HUES48 (cell line): ENCODE data around the gene RCCD1.

Source experiments
- H3K27ac ChIP-seq: one replicate; pipeline ENCODE4 v1.7.0; 2013; ENCODE audit warnings: low read depth, low read length, inconsistent platforms
- H3K27me3 ChIP-seq: 2 replicates; pipeline ENCODE4 v1.6.1; 2013; ENCODE audit warnings: mild to moderate bottlenecking, low read length; ENCODE audit not compliant: control insufficient read depth, insufficient read depth
- H3K36me3 ChIP-seq: 2 replicates; pipeline ENCODE4 v1.6.1; 2013; ENCODE audit warnings: low read length; ENCODE audit not compliant: control insufficient read depth, insufficient read depth
- H3K4me1 ChIP-seq: 2 replicates; pipeline ENCODE4 v1.6.1; 2013; ENCODE audit warnings: mild to moderate bottlenecking, low read length; ENCODE audit not compliant: control insufficient read depth, insufficient read depth
- H3K4me3 ChIP-seq: 2 replicates; pipeline ENCODE4 v1.5.1; 2013; ENCODE audit warnings: mild to moderate bottlenecking, low read depth, low read length
- H3K9ac ChIP-seq: 2 replicates; pipeline ENCODE4 v1.6.1; 2013; ENCODE audit warnings: mild to moderate bottlenecking, low read depth, low read length, moderate library complexity
- H3K9me3 ChIP-seq: 2 replicates; pipeline ENCODE4 v1.6.1; 2013; ENCODE audit warnings: low read length; ENCODE audit not compliant: control insufficient read depth, insufficient read depth

Gene RCCD1

DNA sequence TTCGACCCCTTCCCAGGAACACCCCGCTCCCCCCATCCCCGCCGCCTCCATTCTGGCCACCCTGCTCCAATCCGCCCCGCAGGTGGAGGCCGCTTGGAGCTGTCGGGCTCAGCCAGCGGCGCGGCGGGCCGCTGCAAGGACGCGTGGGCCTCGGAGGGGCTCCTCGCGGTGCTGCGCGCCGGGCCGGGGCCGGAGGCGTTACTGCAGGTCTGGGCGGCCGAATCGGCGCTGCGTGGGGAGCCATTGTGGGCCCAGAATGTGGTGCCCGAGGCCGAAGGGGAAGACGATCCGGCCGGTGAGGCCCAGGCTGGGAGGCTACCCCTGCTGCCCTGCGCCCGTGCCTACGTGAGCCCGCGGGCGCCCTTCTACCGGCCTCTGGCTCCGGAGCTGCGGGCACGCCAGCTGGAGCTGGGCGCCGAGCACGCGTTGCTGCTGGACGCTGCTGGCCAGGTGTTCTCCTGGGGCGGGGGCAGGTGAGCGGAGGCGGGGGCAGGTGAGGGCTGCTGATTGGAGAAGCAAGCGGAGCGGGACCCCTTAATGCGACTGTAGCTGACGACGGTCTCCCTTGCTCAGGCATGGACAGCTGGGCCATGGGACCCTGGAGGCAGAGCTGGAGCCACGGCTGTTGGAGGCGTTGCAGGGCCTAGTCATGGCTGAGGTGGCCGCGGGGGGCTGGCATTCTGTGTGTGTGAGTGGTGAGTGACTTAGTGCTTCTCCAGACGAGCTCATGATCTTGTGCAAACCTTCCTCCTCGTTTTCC is 2.5 kb downstream of the RCCD1 start:
- Histone ChIP-seq H3K27me3 (no peaks in the 10 kb centered on the region), H3K36me3 (peaks cover 45% of the 10 kb centered on the region), H3K9me3 (no peaks in the 10 kb centered on the region), H3K27ac (no peak overlapping the region), H3K4me1 (peaks cover 15% of the 10 kb centered on the region), H3K9ac (peak overlapping the region; percentile 69), H3K4me3 (peak overlapping the region; percentile 77)

DNA sequence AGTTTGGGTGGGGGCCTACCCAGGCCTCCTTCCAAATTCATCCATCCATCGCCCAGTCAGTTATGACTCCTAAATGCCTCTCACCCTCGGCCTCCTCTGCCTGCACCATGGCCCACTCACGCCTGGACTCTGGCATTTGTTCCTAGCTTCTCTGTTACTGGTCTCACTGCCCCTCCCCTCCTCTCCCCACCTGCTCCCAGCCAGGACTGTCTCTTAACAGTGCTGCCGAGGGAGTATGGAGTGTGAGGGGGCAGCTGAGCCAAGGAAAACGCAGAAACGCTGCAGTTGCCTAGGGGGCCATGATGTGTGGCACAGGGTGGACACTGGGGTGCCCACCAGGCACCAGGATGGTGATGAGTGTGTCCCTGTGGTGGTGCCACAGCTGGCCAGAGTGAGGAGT is 3.1 kb downstream of the RCCD1 start:
- Histone ChIP-seq H3K27ac (no peak overlapping the region), H3K9me3 (no peaks in the 10 kb centered on the region), H3K4me3 (peak overlapping the region; percentile 77), H3K27me3 (no peaks in the 10 kb centered on the region), H3K36me3 (peaks cover 44% of the 10 kb centered on the region), H3K9ac (no peak overlapping the region; the same call in 1 of the 2 replicates), H3K4me1 (peaks cover 15% of the 10 kb centered on the region)

DNA sequence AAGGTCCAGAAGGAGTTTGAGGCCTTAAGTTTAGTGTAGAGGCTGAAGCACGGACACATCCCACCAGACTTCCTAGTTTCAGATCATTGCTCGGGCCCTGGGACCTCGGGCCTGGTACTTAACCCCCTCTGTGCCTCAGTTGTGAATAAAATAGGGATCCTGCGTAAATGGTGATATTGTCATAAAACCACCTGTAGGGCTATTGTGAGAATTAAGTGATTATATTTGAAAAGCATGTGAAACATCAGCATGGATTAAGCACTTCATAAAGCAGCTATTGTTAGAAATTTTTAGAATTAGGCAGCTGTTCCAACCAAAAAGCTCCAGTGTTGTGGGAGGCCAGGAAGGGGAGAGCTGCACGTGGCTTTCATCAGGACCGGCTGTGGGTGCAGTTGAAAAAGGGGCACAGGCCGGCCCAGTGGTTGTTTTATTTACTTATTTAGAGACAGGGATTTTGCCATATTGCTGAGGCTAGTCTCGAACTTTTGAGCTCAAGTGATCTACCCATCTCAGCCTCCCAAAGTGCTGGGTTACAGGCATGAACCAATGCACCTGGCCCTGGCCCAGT is 4.4 kb downstream of the RCCD1 start:
- H3K27me3 ChIP-seq: no peaks in the 10 kb centered on the region
- H3K9ac ChIP-seq: no peak overlapping the region
- no peak overlapping the region for H3K4me3 ChIP-seq
- no peak overlapping the region for H3K27ac ChIP-seq
- H3K36me3 ChIP-seq: peaks cover 44% of the 10 kb centered on the region
- H3K9me3 ChIP-seq: no peaks in the 10 kb centered on the region
- peaks cover 15% of the 10 kb centered on the region for H3K4me1 ChIP-seq

DNA sequence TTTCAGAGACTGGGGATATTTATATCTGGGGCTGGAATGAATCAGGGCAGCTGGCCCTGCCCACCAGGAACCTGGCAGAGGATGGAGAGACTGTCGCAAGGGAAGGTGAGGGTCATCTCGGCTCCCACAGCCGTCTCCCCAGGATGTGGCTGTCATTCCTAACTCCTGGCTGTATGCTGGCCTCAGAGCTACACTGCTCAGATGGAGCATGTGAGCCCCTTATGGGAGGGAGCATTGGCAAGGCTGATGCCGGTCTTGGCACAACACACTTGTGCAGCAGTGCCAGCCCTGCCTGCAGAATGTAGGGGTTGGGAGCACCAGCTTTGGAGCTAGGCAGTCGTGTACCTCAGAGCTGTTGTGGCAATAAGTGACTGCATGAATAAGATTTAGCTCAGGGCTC is 5.2 kb downstream of the RCCD1 start:
- Histone ChIP-seq H3K9me3 (no peaks in the 10 kb centered on the region), H3K36me3 (peaks cover 46% of the 10 kb centered on the region), H3K27me3 (no peaks in the 10 kb centered on the region), H3K9ac (no peak overlapping the region), H3K27ac (no peak overlapping the region), H3K4me1 (peaks cover 15% of the 10 kb centered on the region), H3K4me3 (no peak overlapping the region)

DNA sequence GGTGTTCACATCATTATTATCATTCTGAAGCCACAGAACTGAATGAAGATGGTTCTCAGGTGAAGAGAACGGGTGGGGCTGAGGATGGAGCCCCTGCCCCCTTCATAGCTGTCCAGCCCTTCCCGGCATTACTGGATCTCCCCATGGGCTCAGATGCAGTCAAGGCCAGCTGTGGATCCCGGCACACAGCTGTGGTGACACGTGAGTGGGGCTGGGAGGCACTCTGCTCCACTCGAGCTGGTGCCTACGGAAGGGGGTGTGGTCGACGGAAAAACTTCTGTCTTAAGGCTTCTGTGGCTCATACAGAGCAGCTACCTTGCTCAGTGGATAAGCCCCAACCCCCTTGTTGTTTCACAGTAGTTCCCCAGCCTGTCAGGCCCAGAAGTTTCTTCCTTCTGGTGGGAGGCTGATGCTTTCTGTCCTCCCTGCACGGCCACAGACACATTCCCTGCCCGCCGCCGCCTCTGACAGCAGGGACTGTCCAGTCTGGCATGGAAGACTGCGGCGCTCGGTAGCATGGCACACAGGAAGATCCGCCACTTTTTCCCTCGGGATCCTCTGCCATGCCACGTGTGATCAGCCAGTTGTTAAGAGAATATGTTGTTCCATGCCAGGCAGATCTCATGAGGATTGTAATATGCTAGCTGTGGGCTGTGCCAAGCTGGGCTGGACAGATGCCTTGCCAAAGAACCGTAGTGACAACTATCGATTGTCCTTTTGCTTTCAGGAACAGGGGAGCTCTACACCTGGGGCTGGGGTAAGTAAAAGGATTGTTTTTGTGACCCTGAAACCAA is 5.8 kb downstream of the RCCD1 start:
- Histone ChIP-seq H3K27me3 (no peaks in the 10 kb centered on the region), H3K9me3 (no peaks in the 10 kb centered on the region), H3K9ac (no peak overlapping the region), H3K4me1 (peaks cover 15% of the 10 kb centered on the region), H3K27ac (no peak overlapping the region), H3K36me3 (peaks cover 46% of the 10 kb centered on the region), H3K4me3 (no peak overlapping the region)

DNA sequence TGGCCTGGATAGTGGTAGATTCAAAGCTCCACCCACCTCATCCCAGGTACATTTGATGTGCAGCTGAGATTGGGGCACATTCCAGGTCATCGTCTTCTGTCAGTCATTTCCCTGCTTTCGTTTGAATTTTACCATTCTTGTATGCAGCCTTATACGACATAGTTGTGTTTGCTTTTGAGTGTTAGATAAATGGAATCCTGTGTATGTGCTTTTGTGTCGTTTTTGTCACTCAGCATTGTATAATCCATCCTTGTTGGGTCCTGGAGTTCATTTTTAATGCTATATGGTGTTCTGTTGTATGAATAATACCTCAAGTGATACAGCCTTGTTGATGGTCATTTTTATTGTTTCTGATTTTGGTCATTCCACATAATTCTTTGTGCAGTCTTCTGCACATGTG is 7.3 kb downstream of the RCCD1 start:
- Histone ChIP-seq H3K4me3 (no peak overlapping the region), H3K4me1 (peaks cover 6% of the 10 kb centered on the region; the same call in 1 of the 2 replicates), H3K36me3 (peaks cover 61% of the 10 kb centered on the region), H3K27ac (no peak overlapping the region), H3K9ac (no peak overlapping the region), H3K27me3 (no peaks in the 10 kb centered on the region), H3K9me3 (no peaks in the 10 kb centered on the region)

DNA sequence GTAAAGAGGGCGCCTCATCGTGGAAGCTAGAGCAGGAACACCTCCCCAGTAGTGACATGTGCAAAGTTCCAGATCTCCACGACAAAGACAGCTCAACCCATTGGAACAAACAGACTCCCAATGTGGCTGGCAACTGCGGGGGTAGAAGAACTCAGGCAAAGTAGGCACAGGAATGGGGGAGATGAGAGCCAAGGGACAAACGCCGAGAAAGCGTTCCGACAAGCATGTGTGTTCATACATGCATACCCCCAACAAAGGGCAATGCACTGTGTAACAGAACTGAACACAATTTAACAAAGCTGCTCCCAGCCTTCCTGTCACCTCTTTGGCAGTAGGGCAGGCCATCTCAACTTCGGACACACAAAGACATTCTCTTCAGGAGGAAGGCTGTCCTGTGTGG is 11.6 kb downstream of the RCCD1 start:
- Histone ChIP-seq H3K4me3 (no peak overlapping the region), H3K4me1 (no peaks in the 10 kb centered on the region), H3K36me3 (peaks cover 85% of the 10 kb centered on the region), H3K9ac (no peak overlapping the region), H3K27me3 (no peaks in the 10 kb centered on the region), H3K27ac (no peak overlapping the region), H3K9me3 (no peaks in the 10 kb centered on the region)

DNA sequence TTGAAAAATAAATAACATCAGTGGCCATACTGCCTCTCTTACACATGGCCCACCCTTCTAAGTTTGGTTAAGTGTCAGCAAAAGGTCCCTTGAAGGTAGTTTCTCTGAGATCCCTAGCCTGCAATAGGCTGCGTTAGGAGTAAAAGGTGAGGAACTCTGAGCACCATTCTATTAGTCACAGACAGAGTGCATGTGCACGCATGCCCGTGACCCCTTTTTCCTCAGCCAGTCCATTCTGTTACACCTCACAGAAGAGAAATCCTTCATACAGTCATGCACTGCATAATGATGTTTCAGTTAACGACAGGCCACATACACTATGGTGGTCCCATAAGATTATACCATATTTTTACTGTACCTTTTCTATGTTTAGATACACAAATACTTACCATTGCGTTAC is 12.5 kb downstream of the RCCD1 start:
- Histone ChIP-seq H3K27ac (no peak overlapping the region), H3K9me3 (no peaks in the 10 kb centered on the region), H3K36me3 (peaks cover 80% of the 10 kb centered on the region), H3K9ac (no peak overlapping the region), H3K4me3 (no peak overlapping the region), H3K4me1 (no peaks in the 10 kb centered on the region), H3K27me3 (no peaks in the 10 kb centered on the region)

DNA sequence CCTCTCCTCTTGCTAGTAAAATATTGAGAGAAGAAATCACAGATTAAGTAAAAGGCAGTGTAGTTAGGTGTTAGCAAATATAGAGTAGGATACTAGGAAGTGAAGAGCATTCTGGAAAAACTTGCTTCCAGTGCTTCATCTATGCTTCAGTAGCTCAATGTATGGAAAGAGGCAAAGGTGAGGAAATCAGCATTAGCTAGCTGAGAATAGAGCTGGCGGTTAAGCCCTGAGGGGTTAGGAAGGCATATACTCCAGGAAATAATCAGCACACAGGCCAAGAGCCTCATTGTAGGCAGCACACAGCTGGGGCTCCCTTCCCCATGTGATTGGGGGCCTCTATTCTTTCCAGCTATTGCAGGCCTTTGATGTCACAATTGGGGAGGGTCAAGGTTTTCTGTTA is 13.8 kb downstream of the RCCD1 start:
- Histone ChIP-seq H3K4me3 (no peak overlapping the region), H3K9me3 (no peaks in the 10 kb centered on the region), H3K27me3 (no peaks in the 10 kb centered on the region), H3K9ac (no peak overlapping the region), H3K27ac (no peak overlapping the region), H3K36me3 (peaks cover 81% of the 10 kb centered on the region), H3K4me1 (no peaks in the 10 kb centered on the region)

DNA sequence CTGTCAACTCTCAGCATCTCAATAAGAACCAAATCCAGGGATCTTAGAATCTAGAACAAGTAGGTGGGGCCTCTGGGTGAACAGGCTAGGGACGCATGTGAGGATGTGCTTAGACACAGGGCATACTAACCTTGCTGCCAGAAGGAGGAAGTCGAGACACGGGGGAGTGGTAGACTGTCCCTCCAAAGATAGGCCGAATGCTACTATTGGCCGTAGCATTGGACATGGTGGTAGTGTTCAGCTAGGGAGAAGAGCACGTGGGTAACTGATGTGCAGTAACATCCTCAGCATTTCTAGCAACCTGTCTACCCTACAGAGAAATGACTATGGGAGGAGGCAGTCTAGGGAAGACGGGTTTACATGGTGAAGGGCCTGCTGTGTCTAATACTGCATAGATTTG is 15.6 kb downstream of the RCCD1 start:
- Histone ChIP-seq H3K4me1 (no peaks in the 10 kb centered on the region), H3K9ac (no peak overlapping the region), H3K27me3 (no peaks in the 10 kb centered on the region), H3K36me3 (peaks cover 90% of the 10 kb centered on the region), H3K27ac (no peak overlapping the region), H3K9me3 (no peaks in the 10 kb centered on the region), H3K4me3 (no peak overlapping the region)

DNA sequence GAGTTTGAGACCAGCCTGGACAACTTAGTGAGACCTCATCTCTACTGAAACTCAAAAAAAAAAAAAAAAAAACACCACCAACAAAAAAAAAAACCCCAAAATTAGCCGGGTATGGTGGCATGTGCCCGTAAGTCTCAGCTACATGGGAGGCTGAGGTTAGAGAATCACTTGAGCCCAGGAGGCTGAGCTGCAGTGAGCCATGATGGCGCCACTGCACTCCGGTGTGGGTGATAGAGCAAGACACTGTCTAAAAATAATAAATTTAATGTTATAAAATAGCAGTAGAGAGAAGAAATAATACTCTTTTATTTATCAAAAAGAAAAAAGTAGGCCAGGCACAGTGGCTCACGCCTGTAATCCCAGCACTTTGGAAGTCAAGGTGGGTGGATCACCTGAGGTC is 17.4 kb downstream of the RCCD1 start:
- Histone ChIP-seq H3K9ac (no peak overlapping the region), H3K4me1 (no peaks in the 10 kb centered on the region), H3K9me3 (no peaks in the 10 kb centered on the region), H3K27me3 (no peaks in the 10 kb centered on the region), H3K36me3 (peaks cover 92% of the 10 kb centered on the region), H3K27ac (no peak overlapping the region), H3K4me3 (no peak overlapping the region)
